HG02938 (cell line): ENCODE data around the gene MAOA.
"Not testable (repeated sequence)": the region's sequence is repeated elsewhere in the genome, so short reads cannot be mapped to it uniquely, and the experiment has no call there.

Source experiments
- ATAC-seq: cut with Tn5 transposase; IDR thresholded peaks from one replicate; pipeline ENCODE4 v1.9.1; 2021; ENCODE audit warnings: mild to moderate bottlenecking, moderate library complexity; ENCODE audit not compliant: unreplicated experiment

MAOA gene

DNA sequence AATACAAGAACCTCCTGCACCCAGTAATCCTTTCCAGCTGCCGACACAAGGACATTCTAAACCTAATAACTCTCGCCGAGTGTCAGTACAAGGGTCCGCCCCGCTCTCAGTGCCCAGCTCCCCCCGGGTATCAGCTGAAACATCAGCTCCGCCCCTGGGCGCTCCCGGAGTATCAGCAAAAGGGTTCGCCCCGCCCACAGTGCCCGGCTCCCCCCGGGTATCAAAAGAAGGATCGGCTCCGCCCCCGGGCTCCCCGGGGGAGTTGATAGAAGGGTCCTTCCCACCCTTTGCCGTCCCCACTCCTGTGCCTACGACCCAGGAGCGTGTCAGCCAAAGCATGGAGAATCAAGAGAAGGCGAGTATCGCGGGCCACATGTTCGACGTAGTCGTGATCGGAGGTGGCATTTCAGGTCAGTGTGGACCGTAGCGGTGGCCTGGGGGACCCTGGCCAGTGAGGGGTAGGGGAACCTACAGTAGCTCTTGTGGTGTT lies at the start of gene MAOA:
Gene MAOA (plus strand): TSS at position 295 of the 490 bp plus-strand sequence. CDS start 43 bp downstream, at position 338.
- no peak for ATAC-seq

DNA sequence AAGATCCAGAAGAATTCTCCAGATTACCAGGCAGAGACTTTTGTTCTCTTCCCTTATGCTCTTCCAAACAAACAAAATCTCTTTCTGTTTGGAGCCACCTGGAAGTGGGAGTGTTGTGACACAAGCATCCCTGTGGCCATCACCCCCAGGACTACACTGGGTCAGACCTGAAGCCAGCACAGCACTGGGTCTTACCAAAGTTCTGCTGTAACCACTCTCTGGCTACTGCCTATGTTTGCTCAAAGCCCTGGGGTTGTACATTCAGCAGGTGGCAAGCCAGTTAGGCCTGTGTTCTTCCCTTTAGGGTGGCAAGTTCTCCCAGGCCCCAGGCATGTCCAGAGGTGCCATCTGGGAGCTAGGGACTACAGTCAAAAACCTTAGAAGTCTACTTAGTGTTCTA lies 43.7 kb upstream of the MAOA start:
- no peak for ATAC-seq

DNA sequence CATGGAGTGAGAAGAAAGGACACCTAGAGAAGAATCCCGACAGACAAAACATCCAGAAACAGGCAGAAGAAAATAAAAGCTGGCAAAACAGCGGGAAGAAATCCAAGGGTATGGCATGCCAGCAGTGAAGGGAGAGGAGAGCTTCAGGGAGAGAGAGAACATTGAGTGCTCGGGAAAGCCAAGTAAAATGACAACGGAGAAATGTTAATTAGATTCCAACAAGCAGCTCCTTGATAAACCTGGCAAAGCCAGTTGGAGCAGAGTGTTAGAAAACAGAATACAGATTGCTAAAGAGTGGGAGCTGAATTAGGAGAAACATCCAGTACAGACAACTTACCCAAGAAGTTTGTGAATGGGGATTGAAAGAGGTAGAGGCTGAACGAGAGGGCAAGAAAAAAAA lies 40.4 kb upstream of the MAOA start:
- ATAC-seq, result no peak

DNA sequence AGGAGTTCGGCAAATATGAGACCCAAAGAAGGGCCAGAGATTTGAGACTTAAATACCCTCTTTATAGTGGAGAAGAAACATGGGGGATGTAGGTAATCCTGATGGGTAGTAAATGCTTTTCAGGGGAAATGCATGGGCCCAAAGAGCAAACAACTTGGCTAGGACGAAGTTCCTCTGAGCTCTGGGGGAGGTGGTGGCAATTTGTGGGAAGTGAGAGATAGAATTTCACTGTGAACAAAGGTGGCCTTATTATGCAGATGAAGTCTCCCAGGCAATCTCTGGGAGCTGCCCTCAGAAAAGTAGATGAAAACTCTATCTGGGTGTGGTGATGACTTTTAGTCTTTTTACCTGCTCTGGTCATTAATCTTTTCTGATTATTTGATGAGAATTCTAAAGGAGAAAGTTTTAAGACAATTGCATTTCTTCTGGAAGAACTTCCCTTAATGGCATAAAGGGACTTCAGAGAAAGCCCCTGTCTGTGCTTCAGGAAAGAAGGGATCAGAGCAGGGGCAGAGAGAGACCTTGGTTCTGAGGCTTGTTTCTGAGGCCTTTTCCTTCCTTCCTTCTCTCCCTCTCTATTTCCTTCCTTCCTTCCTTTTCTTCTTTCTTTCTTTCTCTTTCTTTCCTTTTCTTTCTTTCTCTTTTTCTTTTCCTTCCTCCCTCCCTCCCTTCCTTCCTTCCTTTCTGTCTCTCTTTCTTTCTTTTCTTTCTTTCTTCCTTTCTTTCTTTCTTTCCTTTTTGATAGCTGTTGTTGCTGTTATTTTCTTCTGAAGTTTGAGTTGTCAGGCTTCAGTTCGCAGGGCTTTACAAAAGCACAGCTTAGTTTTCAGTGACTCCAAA lies 37.5 kb upstream of the MAOA start:
- no peak for ATAC-seq

DNA sequence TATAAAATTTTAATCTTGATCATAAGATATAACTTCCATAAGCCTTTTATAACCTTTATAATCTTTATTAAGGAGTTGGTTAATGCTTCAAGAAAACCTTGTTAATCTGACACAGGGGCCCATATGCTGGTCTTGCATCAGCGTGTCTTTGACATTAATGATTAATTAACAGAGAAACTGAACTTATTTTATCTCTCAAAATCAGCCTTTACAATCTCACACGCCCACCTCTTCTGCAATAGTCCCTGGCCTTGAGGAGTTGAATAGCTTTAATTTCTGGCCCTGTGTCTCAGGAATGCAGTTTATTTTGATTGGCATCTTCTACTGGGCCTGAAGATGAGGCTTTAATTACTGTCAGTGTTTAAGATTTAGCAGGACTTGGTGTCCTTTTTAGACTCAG lies 36.2 kb upstream of the MAOA start:
- not testable (repeated sequence) for ATAC-seq

DNA sequence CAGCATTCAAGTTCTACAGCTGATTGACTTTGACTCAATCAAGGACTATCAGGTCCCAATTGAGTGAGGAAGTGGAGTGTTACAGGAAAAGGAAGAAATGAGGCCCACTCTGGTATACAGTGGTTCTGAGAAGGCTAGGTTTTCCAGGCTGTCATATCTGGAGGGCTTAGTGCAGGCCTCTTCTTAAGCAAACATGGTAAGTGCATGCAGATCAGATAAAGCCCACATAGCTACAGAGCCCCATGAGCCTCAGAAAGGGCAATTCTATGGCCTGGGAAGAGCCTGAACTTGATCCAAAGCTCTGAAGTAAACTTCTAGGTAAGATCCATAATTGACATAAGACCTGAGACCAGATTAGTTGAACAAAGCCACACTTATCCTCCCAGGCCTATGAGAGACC lies 29.0 kb upstream of the MAOA start:
- ATAC-seq, result no peak

DNA sequence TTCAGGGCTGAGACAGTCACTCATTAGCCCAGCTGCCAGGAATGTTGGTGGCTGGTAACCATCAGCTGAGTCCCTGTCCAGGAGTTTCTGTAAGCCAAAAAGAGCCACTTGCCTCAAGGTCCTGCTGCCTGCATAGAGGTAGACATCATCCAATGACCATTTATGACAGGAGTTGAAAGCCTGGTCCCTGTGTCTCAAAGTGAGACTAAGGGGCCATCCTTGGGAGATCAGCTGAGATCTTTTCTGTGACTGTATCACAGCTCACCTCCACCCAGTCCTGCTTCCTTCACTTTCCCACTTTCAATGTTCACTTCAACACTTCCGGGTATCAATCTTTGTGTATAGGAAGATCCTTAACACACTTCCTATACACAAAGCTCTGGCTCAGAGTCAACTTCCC lies 28.4 kb upstream of the MAOA start:
- ATAC-seq, result no peak

DNA sequence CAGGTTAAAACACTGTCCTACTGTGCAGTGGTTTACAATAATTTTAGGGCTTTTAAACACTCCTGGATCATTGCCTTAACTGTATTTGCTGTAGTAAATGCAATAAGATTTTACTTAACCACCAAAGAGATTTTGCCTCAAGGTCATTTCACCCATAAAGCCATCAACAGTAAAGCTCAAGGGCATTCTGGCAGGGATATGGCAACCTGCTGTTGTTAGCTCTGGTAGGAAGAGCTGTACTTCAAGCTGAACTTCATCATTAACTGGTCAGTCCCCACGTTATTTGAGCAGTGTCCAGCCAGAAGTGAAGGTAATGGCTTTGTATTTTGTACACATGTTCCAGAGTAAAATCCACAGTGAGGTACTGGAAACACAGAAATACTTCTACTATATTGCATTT lies 26.9 kb upstream of the MAOA start:
- ATAC-seq, result no peak

DNA sequence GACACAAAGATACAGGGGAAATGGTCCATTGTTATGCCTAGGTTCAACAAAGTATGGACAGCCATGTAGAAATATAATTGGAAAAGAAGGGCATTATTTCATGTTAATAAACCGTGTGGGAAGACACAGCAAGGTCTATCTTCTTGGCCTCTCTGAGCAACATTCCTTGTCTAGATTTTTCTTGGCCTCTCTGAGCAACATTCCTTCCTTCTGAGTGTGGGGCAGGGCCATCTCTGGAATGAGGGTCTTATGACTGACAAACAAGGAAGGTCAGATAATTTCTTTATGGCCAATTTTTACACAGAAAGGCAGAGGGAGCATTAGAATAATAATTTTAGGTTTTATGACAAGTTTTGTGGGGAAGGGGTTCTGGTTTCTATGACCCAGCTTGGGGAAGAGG lies 24.3 kb upstream of the MAOA start:
- no peak for ATAC-seq

DNA sequence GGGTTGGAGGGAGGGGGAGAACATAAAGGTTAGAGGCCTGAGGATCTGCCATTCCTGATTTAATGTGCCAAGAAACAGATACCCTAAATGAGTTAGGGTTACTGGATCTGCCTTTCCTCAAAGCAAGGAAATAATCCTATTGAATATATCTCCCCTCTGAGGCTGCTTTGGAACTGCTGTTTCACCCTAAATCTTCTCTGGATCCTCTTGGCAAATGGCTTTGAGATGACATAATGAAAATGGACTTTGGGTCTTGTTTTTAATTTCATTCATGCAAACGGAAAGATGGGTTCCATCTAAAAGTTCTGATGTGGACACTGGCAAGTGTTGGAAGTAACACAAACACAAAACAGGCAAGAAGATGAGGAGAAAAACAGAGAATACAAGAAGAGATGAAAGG lies 23.0 kb upstream of the MAOA start:
- no peak for ATAC-seq

DNA sequence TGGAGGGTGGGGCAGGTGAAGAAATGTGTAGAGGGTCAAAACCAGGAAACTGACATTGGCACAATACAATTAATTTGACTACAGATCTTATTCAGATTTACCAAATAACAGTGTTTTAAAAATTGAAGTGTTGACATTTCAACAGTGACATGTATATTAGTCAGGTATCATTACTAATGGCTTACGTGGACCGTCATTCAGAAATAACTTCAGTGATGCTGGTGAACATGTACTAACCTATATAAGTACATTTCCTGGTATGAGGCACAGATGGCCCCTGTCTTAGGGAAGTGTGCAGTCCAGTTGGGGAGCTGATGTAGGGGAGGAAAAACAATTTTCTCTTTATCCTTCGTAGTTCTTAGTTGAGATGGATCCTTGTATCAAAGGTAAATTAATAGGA lies 22.3 kb upstream of the MAOA start:
- no peak for ATAC-seq

DNA sequence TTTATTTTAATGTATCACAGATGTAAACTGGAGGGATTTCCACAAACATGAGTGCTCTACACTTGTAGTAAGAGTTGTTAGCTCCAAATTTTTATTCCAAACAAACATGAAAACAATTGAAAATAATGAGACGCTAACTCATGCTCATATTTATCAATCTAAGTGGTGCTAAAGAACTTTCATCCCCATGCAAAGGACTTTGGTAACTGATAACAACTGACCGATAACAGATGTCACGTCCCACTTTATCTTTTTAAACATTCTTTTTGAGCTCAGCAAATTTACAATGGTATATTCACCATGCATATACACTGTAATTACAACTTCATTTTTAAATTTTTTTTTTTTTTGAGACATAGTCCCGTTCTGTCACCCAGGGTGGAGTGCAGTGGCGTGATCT lies 15.6 kb upstream of the MAOA start:
- no peak for ATAC-seq

DNA sequence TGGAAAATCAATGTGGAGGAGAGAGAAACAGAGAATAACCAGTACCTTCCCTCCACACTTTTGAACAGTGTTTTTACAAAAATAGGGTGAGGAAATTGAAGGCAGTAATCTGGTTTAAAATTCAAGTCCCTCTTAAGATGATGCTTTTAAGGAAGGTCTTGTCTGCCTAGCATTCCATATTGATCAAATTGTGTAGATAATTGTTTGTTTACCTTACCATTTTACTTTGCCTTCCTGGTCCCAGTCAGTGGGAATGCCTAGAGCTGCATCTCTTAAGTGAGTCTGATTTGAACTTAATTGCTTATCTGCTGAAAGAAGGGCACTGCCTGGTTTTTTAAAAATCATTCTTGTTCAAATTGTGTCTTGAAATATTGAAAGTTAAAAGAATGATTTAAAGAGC lies 14.4 kb upstream of the MAOA start:
- no peak for ATAC-seq

DNA sequence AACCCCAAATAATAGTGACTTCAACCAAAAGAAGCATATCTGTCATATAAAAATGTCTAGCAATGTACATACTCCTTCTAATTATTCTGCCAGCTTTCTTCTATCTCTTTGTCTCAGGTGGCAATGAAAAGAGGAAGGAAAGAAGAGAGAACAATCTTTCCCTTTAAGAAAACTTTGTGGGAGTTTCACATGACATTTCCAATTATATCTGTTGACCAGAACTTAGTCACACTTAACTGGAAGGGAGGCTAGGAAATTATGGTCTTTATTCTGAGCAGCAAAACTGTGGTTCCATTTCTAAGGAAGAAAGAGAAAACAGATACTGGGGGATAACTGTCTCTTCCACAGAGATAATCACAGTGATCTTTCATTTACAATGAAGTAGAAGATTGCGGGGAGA lies 12.9 kb upstream of the MAOA start:
- ATAC-seq, result no peak

DNA sequence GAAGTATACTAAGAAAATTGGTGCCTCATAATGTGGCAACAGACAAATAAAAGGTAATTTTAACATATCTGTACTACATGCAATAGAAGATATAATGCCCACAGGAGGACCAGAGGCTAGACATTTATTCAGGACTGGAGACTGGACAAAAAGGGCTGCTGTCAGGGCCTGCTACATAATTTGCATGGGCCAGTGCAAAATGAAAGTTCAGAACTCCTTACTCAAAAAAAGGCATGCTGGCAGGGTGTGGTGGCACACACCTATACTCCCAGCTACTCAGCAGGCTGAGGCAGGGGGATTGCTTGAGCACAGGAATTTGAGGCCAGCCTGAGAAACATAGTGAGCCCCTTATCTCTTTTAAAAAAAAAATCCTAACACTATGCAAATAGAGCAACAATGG lies 12.4 kb upstream of the MAOA start:
- no peak for ATAC-seq

DNA sequence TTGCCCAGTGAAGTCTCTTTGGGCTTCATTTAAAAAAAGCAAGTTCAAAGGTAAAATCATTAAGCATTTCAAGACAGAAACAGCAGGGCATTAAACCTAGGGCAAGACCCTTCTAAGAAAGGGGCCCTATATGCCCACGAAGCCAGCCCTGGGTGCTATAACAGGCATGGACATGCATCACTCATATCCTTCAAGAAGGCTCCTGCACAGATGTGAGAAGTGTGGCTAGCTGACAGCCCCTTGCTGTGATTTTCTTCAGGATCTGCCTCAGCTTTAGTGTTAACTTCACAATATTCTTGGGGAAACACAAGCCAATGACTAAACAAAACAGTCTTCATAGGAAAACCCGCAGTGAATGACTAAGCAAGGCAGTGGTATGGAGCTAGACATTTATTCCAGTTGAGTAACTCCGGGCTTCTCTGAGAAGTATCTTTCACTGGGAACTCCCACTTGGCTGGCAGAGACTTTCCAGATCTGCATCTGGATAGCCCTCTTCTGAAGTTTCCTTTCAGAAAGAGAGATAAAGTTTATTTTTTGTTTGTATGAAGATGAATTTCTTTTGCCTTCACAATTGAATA lies 11.9 kb upstream of the MAOA start:
- no peak for ATAC-seq

DNA sequence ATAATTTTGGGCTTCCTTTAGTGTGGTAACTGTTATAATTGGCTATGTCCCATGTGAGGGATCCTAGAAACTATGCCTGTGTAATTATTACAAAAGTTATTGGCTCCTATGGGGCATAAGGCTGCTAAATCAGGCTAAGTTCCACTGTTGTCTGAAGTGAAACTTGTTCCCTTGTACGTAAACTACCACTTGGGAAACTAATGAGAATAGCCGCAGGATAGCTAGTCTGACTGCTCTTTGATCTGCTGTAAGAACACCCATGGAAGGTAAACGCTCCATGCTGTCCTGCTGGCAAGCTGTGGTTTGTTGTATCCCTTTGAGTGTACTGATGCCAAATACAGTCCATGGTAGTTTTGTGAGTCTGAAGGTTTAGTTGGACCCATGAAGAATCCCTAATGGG lies 9.3 kb upstream of the MAOA start:
- no peak for ATAC-seq

DNA sequence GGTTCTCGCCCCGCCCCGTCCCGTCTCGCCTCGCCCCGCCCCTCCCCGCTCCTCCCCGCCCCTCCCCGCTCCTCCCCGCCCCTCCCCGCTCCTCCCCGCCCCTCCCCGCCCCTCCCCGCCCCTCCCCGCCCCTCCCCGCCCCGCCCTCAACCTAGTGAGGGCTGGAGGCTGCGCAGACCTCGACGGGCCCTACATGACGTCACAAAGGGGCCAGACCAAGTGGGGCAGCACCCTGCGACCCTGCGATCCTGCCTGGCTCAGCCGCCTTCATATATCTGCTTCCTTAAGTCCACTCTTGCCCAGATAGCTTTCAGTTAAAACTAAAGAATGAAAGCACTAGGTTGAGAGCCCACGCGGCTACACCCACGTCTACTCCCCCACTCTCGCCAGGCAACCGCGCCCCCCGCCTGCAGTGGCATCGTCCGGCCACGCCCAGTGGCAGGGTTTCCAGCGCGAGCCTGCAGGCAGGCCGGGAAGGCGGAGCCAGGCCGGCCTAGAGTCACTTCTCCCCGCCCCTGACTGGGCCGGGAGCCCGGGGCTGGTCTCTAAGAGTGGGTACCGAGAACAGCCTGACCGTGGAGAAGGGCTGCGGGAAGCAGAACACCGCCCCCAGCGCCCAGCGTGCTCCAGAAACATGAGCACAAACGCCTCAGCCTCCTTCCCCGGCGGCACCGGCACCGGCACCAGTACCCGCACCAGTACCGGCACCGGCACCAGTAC lies 1.5 kb upstream of the MAOA start:
- peak; percentile 95 for ATAC-seq

DNA sequence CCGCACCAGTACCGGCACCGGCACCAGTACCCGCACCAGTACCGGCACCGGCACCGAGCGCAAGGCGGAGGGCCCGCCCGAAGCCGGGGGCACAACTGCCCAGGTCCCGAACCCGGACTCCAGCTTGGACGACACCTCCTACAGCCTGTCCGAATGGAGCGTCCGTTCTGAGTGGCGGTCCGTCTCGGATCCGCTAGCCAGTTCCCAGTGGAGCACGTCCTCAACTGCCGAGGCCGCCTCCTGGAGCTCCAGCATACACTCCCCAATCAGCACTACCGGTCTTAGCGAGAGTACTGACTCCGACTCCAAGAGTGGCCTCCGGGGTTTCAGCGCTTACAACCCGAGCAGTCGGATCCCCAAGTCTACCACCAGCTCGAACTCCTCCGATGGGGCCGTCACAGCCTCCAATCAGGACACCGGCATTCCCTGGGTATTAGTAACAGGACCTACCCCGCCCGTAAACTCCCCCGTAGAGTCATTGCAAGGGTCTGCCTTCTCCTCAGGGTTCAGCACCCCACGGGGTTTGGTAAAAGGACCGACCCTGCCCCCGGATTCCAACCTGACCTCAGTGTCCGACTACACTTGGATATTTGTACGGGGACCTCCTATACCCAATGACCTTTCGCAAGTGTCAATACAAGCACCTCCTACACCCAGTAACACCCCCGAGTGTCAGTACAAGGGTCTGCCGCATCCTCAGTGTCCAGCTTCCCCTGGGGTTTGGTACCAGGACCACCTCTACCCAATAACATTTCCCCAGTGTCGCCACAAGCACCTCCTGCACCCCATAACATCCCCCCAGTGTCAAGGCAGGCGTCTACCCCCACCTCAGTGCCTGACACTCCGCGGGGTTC lies 721 bp upstream of the MAOA start:
- ATAC-seq, result peak; percentile 23

DNA sequence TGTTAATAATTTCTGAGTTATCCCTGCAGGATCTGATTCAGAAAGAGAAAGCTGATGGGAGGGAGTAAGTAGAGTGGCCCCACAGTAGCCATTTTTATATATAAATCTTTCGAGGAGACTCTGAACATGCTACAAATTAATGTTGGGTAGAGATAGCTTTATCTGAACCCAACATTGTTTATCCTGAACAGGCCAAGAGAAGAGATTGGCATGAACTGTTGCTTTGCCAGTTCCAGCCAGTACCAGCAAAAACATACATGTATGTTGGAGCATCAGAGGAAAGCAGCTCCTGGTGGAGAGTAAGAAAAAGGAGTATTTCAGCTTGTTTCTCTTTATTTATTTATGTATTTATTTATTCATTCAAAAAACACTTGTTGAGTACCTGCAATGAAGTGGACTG lies 1.6 kb downstream of the MAOA start:
- ATAC-seq, result no peak
